GM18520 (cell line): ENCODE results near the gene BLM.
"Not testable (repeated sequence)": the region's sequence is repeated elsewhere in the genome, so short reads cannot be mapped to it uniquely, and the experiment has no call there.

Experiments used
- ATAC-seq: cut with Tn5 transposase; IDR thresholded peaks from one replicate; pipeline ENCODE4 v1.9.1; 2021; ENCODE audit not compliant: unreplicated experiment

BLM gene

GRCh38 chr15:90716976-90717821 lies at the start of gene BLM:
TSS of gene BLM (plus strand) at chr15:90717346. CDS start at chr15:90747393, 30,047 bp downstream.
- peak; percentile 99 for ATAC-seq

GRCh38 chr15:90667755-90668345 lies 49.3 kb upstream of the BLM start:
- ATAC-seq: not testable (repeated sequence)

- not testable (repeated sequence) for ATAC-seq
These were observed 46.5 kb upstream of the BLM start for GRCh38 chr15:90670631-90671030.

DNA sequence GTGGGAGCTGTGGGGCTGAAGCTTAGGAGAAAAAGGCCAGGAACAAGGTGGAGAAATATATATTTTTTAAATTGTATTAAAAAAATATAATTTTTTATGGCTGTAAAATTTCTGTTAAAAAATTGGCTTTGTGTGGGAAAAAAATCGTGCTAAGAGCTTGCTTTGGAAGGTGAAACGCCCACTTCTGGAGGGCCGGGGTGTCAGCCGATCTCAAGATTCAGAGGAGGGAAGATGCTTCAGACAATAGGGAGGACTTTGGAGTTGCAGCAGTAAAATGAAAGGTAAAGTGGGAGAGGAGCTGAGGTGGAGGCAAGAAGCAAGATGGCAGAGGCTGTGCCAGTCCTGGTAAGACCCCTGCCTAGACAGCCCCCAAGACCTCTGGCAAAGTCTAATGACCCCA lies 45.9 kb upstream of the BLM start:
- ATAC-seq: no peak

DNA sequence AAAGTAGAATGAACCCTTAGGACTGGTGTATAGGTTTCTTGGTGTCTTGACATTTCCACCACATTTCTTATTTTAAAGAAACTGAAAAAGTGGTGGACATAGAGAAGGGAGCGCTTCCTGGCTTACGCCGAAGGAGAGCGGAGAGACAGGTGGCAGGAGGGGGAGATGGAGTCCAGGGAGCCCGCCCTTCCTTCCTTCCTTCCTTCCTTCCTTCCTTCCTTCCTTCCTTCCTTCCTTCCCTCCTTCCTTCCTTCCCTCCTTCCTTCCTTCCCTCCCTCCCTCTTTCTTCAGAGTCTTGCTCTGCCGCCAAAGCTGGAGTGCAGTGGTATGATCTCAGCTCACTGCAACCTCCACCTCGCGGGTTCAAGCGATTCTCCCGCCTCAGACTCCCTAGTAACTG lies 43.8 kb upstream of the BLM start:
- ATAC-seq: not testable (repeated sequence)

DNA sequence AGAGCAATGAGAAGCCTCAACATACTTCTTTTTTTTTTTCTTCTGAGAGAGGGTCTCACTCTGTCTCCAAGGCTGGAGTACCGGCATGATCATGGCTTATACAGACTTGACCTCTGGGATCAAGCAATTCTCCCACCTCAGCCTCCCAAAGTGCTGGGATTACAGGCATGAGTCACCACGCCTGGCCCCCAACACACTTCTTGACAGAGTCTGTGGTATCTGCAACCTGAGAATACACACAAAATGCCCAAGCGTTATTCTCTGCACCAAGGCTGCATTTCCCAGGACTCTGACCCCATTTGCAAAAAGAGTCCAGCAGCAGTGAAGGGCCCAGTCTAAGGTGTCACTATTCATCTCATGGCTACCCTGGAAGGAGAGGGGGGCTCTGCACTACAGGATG lies 42.7 kb upstream of the BLM start:
- no peak for ATAC-seq

DNA sequence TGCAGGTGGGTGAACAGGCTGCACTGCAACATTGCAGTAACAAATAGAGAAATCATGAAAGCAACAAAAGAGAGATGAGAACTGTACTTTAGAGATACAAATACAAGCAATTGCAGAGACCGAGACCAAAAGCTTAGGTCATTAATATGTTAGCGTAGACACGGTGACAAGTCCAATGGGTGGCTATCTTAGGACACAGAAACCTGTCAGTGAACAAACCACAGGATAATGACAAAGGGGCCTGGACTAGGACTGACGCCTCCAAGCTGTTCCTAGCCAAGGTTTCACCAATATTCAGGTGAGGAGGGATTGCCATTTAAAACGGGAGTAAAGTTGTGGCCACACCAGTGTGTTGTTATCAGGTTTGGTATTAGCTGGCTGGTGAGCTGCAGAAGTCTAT lies 41.7 kb upstream of the BLM start:
- ATAC-seq: no peak

GRCh38 chr15:90677807-90678790 lies 39.0 kb upstream of the BLM start:
- no peak for ATAC-seq

DNA sequence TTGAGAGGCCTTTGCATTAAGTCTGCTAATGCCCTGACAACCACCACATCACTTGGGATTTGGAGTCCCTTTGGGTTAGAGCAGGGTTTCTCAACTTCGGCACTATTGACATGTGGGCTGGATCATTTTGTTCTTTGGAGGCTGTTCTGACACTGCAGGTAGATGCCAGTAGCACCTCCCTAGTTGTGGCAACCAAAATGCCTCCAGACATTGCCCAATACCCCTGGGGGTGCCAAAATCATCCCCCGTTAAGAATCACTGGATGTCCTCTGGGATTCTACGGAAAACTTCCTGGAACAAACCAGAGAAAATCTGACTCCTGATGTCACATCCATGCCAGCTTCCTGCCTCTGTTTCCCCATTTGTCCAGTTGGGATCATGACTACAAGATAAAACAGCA lies 37.2 kb upstream of the BLM start:
- ATAC-seq: no peak

DNA sequence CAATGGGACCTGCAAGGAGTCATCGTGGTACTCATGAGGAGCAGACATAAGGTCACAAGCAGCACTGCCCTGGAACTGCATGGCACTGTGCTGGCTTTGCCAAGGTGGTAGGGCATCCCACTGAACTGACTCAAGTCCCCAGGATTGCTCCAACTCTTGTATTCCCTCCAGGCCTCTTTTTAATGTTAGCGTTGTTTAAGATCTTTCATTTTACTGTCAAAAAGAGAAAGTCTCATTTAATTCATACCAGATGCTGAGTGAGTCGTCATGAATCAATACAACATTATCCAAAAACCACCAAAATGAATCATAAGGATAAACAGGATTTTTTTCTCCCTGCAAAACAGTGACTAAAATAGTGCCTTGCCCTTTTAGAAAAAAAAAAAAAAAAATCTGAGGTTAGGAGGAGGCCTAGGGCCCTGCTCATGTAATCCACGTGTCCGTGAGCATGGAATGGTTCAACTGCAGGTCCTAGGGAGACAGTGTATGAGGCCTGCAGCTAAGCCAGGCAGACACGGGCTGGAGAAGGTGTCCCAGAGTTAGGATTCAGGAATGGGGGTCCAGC lies 36.7 kb upstream of the BLM start:
- ATAC-seq: no peak

DNA sequence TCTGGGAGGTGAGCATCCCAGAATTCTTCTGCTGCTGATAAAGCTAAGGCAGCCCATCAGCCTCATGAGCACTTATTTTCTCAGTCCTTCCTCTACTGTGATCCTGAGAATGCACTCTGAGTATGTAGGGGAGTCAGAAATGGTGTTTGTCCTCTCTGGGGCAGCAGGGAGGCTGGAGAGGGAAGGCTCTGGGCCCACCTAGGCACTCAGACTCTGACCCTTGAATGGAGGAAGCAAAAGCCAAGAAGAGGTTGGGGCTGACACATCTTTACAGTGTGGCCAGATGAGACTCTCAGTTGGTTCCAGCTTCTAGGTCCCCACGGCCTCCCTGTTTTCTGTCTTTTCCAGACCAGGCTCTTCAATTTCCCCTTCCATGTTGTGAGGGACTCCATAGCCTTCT lies 36.1 kb upstream of the BLM start:
- ATAC-seq: no peak

- no peak for ATAC-seq
These were observed 35.7 kb upstream of the BLM start for GRCh38 chr15:90681480-90681879.

DNA sequence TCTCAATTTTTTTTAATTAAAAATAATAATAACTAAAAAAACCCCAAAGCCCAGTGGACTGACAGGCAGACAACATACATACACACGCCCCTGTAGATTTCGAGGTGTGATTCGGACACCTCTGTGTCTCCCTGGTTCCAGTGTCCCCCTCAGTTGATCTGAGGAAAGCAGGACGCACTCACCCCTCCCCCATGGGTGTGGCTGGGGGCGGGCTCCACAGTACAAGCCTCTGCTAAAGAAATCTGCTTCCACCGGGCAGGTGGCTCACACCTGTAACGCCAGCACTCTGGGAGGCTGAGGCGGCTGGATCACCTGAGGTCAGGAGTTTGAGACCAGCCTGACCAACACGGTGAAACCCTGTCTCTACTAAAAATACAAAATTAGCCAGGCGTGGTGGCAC lies 33.8 kb upstream of the BLM start:
- no peak for ATAC-seq

DNA sequence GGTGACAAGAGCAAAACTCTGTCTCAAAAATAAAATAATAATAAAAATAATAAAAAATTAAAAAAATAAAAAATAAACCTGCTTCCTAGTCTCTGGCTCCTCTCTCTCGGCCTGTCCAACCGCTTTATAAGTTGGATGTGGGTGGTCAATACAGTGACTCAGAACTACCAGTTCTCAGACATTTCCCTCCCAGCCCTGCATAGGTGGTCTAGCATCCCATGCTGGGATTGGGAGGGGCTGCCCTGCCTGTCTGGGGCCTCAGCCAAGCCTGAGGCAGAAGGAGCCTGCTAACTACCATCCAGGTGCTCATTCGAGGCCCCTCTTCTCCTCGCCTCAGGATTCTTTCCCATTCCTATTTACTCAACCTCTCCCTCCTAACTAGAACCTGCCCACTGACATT lies 33.3 kb upstream of the BLM start:
- no peak for ATAC-seq

DNA sequence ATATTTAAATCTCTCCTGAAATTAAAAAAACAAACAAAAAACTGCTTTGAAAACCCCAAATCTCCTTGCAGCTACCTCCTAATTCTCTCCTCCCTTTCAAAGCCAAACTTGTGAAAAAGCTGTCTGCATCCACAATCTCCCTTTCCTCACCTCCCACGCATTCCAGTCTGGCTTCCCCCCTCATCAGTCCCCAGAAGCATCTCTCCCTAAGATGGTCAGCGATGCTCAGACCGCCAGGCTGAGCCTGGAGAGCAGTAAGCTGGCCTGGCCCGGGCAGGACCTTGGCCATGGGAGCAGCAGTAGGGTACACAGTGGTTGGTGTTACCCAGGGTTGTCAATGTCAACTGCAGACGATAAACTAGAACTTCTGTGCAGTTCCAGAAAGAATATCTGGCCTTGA lies 32.9 kb upstream of the BLM start:
- no peak for ATAC-seq

GRCh38 chr15:90685591-90686434 lies 31.3 kb upstream of the BLM start:
- peak; percentile 15 for ATAC-seq

- peak; percentile 70 for ATAC-seq
These were observed 30.5 kb upstream of the BLM start for GRCh38 chr15:90686435-90687218.

DNA sequence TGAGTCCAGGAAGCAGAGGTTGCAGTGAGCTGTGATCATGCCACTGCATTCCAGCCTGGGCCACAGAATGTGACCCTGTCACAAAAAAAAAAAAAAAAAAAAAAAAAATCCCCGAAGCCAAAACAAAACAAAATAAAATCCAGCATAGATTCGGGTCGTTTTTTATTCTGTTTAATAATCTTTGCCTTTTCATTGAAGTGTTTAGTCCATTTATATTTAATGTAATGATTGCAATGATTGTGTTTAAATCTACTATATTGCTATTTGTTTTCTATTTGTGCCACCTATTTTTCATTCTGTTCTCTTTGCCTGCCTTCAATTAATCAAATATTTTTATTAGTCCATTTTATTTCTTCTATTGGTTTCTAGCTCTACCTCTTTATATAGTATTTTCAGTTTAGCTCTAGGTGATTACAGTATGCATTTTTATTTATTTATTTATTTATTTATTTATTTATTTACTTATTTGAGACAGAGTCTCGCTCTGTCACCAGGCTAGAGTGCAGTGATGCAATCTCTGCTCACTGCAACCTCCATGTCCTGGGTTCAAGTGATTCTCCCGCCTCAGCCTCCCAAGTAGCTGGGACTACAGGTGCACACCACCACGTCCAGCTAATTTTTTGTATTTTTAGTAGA lies 27.7 kb upstream of the BLM start:
- not testable (repeated sequence) for ATAC-seq

- ATAC-seq: no peak
These were observed 26.6 kb upstream of the BLM start for GRCh38 chr15:90690585-90690984.
